Fibroblast of skin of back (primary cell): Measurements from ENCODE around the gene TESK1.

ENCODE experiments used
- DNase-seq: peaks from one replicate; pipeline ENCODE4 v3.0.0-alpha.2; 2013

TESK1 gene

GRCh38 chr9:35646533-35647265 is 41.6 kb downstream of the TESK1 start:
- peak; percentile 85 for DNase-seq

GRCh38 chr9:35649431-35650340 is 44.6 kb downstream of the TESK1 start:
- no peak for DNase-seq

- DNase-seq: no peak
Observed at GRCh38 chr9:35650341-35651158, 45.5 kb downstream of the TESK1 start, which contains the start of gene SIT1. SIT1 (minus strand) TSS chr9:35650931; CDS start chr9:35650853, 78 bp downstream.

- DNase-seq: peak; percentile 50
Observed at GRCh38 chr9:35651956-35652828, 47.1 kb downstream of the TESK1 start.

- no peak for DNase-seq
Observed at GRCh38 chr9:35652829-35653209, 47.8 kb downstream of the TESK1 start.

- DNase-seq: no peak
Observed at GRCh38 chr9:35653611-35654010, 48.5 kb downstream of the TESK1 start.

GRCh38 chr9:35656348-35656747 is 51.3 kb downstream of the TESK1 start:
- DNase-seq: no peak

GRCh38 chr9:35656831-35657545 is 51.9 kb downstream of the TESK1 start:
- DNase-seq: peak; percentile 54

- peak; percentile 100 for DNase-seq
Observed at GRCh38 chr9:35657546-35658136, 52.6 kb downstream of the TESK1 start, which contains the start of gene RMRP. RMRP (minus strand) TSS chr9:35658019.

GRCh38 chr9:35658137-35658967 is 53.3 kb downstream of the TESK1 start, which contains the start of gene CCDC107:
CCDC107 (plus strand) TSS chr9:35658292; CDS start chr9:35658380, 88 bp downstream.
- DNase-seq: peak; percentile 79

- peak; percentile 67 for DNase-seq
Observed at GRCh38 chr9:35658968-35659220, 53.8 kb downstream of the TESK1 start.

- peak; percentile 90 for DNase-seq
Observed at GRCh38 chr9:35659340-35659739, 54.3 kb downstream of the TESK1 start.
